Amygdala (tissue), 56 donors: ENCODE data around the gene MRPL37.

Source experiments
- DNase-seq, 56 donors: peaks; one replicate each; lab custom pipeline; 2025; lab: John Stamatoyannopoulos, UW

The MRPL37 gene

DNA sequence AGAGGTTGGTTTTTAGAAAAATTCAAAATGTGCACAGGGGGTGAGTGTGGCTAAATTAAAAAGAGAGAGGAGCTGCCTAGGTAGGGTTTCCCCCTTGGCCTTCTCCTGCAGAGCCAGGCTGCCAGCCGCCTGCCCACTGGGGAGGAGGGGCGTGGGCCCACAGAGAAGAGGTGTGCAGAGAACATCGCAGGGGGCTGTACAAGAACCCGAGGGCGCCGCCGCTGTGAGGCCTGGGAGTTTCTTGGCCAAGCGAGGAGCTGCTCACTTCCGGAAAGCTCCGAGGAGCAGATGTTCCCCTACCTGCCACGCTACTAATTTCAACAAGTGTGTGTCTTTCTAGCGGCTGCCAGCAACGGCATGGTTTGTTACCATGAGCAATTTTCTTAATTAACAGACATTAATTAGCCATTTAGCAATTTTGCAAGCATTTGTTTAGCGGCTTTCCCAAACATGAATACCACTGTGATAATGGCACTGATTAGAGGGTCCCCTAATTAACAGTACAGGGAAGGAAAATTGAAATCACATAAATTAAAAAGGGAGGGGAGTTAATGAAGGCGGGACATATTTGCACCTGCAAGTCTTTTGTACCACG, 59.7 kb downstream of the MRPL37 start:
- DNase-seq: peak in 1 of 56 donors; percentile 25

DNA sequence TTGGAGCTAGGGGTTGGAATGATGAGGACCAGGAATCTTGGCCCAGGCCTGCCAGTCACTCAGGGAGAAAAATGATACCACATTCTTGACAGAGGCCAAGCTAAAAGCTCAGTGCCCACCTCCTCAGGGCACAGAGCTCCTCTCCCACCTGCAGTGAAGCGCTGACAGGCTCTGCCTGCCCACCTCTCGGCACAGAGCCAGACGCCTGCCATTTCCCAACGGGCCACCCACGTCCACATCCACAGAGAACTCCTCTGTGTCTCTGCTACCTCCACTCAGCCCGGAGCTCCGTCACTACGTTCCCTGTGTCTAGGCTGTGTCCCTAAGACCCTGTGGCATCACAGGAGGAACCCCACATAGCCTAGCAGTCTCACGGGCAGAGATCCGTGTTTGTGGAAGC, 60.8 kb downstream of the MRPL37 start:
- DNase-seq: peak in 11 of 56 donors; percentile 7 to 38 (median 15)

DNA sequence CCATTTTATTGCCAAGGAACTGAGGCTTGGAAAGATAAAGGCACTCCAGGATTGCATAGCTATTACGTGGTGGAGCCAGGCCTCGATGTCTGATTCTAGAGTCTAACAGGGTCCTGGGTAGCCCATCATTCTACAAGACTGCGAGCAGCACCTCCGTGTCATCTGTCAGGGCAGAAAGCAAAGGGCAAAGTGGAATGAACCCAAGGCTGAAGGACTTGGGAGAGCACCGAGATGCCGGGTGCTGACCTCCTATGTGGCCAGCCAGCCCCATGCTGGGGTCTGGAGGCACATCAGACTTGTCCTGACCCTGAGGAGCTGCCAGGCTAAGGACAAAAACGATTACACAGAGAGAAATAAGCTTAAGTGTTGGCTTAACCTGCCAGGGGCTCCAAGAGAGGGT, 62.3 kb downstream of the MRPL37 start:
- no peak for DNase-seq

DNA sequence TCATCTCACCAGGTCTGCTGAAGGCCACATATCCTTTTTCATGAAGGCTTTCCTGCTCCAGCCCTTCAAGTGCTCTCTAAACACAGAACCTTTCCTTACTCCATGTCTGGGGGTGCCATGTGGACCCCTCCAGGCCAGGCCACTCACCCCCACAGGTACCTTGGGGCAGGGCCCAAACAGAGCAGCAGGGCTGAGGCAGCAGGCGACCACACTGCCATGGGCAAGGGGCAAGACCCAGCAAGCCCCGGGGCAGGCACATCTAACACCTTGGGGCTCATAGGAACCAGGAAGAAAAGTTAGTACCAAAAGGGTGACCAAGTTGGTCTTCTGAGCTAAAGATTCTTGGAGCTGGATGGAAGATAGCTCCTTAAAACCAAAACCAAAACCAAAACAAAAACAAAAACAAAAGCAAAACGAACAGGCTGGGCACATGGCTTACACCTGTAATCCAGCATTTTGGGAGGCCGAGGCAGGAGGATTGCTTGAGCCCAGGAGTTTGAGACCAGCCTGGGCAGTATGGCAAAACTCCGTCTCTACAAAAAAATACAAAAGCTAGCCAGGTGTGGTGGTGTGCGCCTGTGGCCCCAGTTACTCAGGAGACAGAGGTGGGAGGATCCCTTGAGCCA, 63.7 kb downstream of the MRPL37 start:
- DNase-seq: no peak

DNA sequence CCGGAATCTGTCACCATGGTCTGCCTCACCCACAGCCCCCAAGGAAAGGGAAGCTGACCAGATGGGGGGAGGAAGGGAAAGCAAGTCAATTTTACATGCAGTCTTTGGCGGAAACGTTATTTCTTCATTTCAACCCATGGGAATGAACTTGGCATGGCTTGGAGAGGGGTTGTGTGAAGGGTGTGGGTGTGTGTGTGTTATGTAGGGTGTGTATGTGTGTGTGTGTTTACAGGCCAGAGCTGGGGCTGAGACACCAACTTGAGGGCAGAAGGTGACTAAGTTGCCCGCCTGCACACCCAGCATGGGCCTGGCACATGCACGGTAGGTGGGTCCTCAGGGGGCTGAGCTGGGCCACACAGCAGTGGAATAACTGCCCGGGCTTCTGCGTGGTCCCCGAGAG, 65.2 kb downstream of the MRPL37 start:
- DNase-seq: no peak

DNA sequence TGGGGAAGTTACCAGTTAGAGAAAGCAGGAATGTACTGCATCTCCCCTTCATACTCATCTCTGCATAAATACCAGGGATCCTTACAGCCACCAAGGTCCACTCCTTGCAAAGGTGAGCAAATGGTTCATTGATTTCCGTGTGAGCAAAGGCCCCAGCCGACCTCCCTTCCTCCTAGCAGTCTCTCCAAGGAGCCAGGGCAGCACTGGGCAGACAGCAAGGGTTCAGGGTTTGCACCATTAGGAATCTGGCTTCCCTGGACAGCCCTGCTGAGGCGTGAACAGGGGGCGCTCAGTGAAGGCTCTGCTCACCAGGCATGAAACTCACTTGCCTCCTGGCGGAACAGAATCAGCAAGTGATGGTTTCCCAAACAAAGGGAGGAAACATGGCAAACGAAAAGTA, 65.7 kb downstream of the MRPL37 start:
- no peak for DNase-seq

DNA sequence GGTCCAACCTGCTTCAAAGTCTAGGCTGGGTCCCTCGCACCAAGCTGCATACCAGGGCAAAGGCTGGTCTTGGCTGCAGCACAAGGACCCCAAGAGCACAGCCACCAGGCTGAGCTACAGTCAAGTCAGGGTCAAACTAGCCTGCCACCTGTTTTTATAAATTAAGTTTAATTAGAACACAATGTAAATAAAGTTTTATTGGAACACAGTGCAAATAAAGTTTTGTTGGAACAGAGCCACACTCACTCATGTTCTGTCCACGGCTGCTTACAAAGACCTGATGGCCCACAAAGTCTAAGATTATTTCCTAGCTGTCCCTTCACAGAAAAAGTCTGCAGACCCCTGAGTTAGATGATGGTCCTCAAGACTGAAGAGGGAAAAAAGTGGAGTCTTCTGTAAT, 66.2 kb downstream of the MRPL37 start:
- no peak for DNase-seq

DNA sequence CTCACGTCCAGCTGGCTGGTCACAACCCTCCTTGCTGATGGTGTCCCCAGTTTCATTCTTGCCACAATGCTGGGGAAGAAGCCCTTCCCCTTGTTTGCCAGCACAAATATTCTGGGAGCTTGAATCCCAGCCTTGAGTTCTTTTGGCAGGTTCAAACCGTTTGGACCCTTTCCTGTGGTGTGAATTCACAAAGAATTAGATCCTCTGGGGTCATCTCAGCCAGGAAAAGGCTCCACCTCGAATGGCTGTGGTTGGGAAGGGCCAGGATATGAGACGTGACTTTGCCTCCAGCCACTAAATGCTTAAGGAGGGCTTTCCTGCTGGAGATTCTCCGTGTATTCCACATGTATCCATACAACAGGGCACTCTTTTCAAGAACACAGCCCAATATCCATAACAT, 66.9 kb downstream of the MRPL37 start:
- DNase-seq: no peak
